KBM-7 (cell line): ENCODE results near the gene MS4A7.

ENCODE experiments used
- DNase-seq: peaks from one replicate; pipeline ENCODE4 v3.0.0-alpha.2; 2015
- in situ Hi-C: fragments of 300-500 bp; cut with MboI; formaldehyde crosslinking; loops from 2 replicates; pipeline ENCODE4 v1.14.3; 2020; ENCODE audit warnings: low sequenced_read_pairs, low pct_unique_long_range_greater_than_20kb, mixed read lengths

MS4A7 gene

GRCh38 chr11:60367009-60367408, 11.3 kb upstream of the MS4A7 start:
- in situ Hi-C loops: loop anchor here (25.0 kb wide), 1 partner anchor 245 kb away; no protein-coding TSS in a partner anchor
- no peak for DNase-seq

GRCh38 chr11:60367896-60368295, 10.4 kb upstream of the MS4A7 start:
- in situ Hi-C loops: loop anchor here (25.0 kb wide), 1 partner anchor 244 kb away; no protein-coding TSS in a partner anchor
- DNase-seq: no peak

- in situ Hi-C loops: loop anchor here (25.0 kb wide), 1 partner anchor 242 kb away; no protein-coding TSS in a partner anchor
- DNase-seq: no peak
Measured at GRCh38 chr11:60370252-60370810, 8.0 kb upstream of the MS4A7 start.

- in situ Hi-C loops: loop anchor here (25.0 kb wide), 1 partner anchor 241 kb away; no protein-coding TSS in a partner anchor
- DNase-seq: no peak
Measured at GRCh38 chr11:60370811-60371298, 7.5 kb upstream of the MS4A7 start.

GRCh38 chr11:60371386-60371785, 6.9 kb upstream of the MS4A7 start:
- no peak for DNase-seq
- in situ Hi-C loops: loop anchor here (25.0 kb wide), 1 partner anchor 241 kb away; no protein-coding TSS in a partner anchor

- no peak for DNase-seq
- in situ Hi-C loops: loop anchor here (25.0 kb wide), 1 partner anchor 240 kb away; no protein-coding TSS in a partner anchor
Measured at GRCh38 chr11:60371854-60372253, 6.5 kb upstream of the MS4A7 start.

GRCh38 chr11:60372767-60373166, 5.6 kb upstream of the MS4A7 start:
- DNase-seq: no peak
- in situ Hi-C loops: loop anchor here (25.0 kb wide), 1 partner anchor 240 kb away; no protein-coding TSS in a partner anchor

- in situ Hi-C loops: no loop called here
- DNase-seq: no peak
Measured at GRCh38 chr11:60375316-60375715, 3.0 kb upstream of the MS4A7 start.

- DNase-seq: no peak
- in situ Hi-C loops: no loop called here
Measured at GRCh38 chr11:60376601-60377000, 1.7 kb upstream of the MS4A7 start.

- DNase-seq: peak; percentile 70
- in situ Hi-C loops: no loop called here
Measured at GRCh38 chr11:60377401-60378136, 763 bp upstream of the MS4A7 start.

GRCh38 chr11:60389279-60389910, 11.1 kb downstream of the MS4A7 start:
- DNase-seq: peak; percentile 97
- in situ Hi-C loops: no loop called here

GRCh38 chr11:60390419-60390818, 12.1 kb downstream of the MS4A7 start:
- peak; percentile 43 for DNase-seq

GRCh38 chr11:60392361-60392760, 14.0 kb downstream of the MS4A7 start:
- in situ Hi-C loops: no loop called here
- DNase-seq: no peak

More at GRCh38 chr11:60390419-60390818, 12.1 kb downstream of the MS4A7 start:
- in situ Hi-C loops: no loop called here

- no peak for DNase-seq
- in situ Hi-C loops: no loop called here
Measured at GRCh38 chr11:60393016-60393415, 14.7 kb downstream of the MS4A7 start.

- in situ Hi-C loops: no loop called here
- DNase-seq: no peak
Measured at GRCh38 chr11:60394666-60395380, 16.5 kb downstream of the MS4A7 start.

- in situ Hi-C loops: no loop called here
- no peak for DNase-seq
Measured at GRCh38 chr11:60396382-60396781, 18.1 kb downstream of the MS4A7 start, which contains the start of gene MS4A14. MS4A14 (plus strand) TSS chr11:60396459; CDS start chr11:60396579, 120 bp downstream.

GRCh38 chr11:60396799-60397198, 18.5 kb downstream of the MS4A7 start:
- in situ Hi-C loops: no loop called here
- DNase-seq: peak; percentile 87

- no peak for DNase-seq
- in situ Hi-C loops: no loop called here
Measured at GRCh38 chr11:60420015-60420414, 41.7 kb downstream of the MS4A7 start.

- no peak for DNase-seq
- in situ Hi-C loops: no loop called here
Measured at GRCh38 chr11:60422609-60423008, 44.3 kb downstream of the MS4A7 start.
